Immature natural killer cell (primary cell): ENCODE results near the gene IRAK3. TPM values are rescaled to one million over a fixed set of nuclear protein-coding genes. Genes with fewer than 3 reads are reported as not detected.

ENCODE experiments used
- DNase-seq, 3 donors: peaks; one replicate each; pipeline ENCODE4 v3.0.0; 2022; ENCODE audit warnings: mixed read lengths in 1 of 3
- H3K27ac Mint-ChIP-seq, 6 donors: one replicate each; pipeline ENCODE4 v1.8.0; 2020; ENCODE audit warnings: mixed read lengths in 6 of 6, mild to moderate bottlenecking in 5 of 6, inconsistent platforms in 4 of 6, moderate library complexity in 3 of 6
- H3K27me3 Mint-ChIP-seq, 3 donors: one replicate each; pipeline ENCODE4 v1.8.0; 2020 to 2021; ENCODE audit warnings: low read depth in 3 of 3, mild to moderate bottlenecking in 3 of 3, mixed read lengths in 3 of 3, moderate library complexity in 3 of 3, inconsistent platforms in 1 of 3
- H3K36me3 Mint-ChIP-seq, 3 donors: one replicate each; pipeline ENCODE4 v1.8.0; 2020; ENCODE audit warnings: mixed read lengths in 3 of 3, inconsistent platforms in 2 of 3, mild to moderate bottlenecking in 2 of 3
- H3K4me1 Mint-ChIP-seq, 2 donors: one replicate each; pipeline ENCODE4 v1.8.0; 2020; ENCODE audit warnings: inconsistent platforms in 2 of 2, mild to moderate bottlenecking in 2 of 2, mixed read lengths in 2 of 2, moderate library complexity in 1 of 2
- H3K4me3 Mint-ChIP-seq, 5 donors: one replicate each; pipeline ENCODE4 v1.8.0; 2020; ENCODE audit warnings: mild to moderate bottlenecking in 5 of 5, mixed read lengths in 5 of 5, inconsistent platforms in 3 of 5, moderate library complexity in 3 of 5
- H3K9me3 Mint-ChIP-seq, 6 donors: one replicate each; pipeline ENCODE4 v1.8.0; 2020; ENCODE audit warnings: mild to moderate bottlenecking in 6 of 6, mixed read lengths in 6 of 6, inconsistent platforms in 4 of 6, moderate library complexity in 3 of 6
- polyA plus RNA-seq, 3 donors: library from polyadenylated mRNA; unstranded; fragments of 300-500 nt; fragmentation: Illumina TruSeq; gene quantifications; one replicate each; pipeline ENCODE4 v1.2.3, GENCODE V29; 2021

Gene IRAK3
- polyA plus RNA-seq, 3 donors from 2014 or later, result 0.53 to 1.2 TPM; not detected in 1

- H3K4me1 Mint-ChIP-seq, result no peaks in the 10 kb centered on the region
- no peak overlapping the region for H3K27ac Mint-ChIP-seq
- H3K27me3 Mint-ChIP-seq, result peaks cover 0 to 3% (median 1%) of the 10 kb centered on the region in 3 donors
- peaks cover 0 to 2% (median 0%) of the 10 kb centered on the region in 6 donors for H3K9me3 Mint-ChIP-seq
- H3K36me3 Mint-ChIP-seq, result no peaks in the 10 kb centered on the region
- DNase-seq, result peak in 2 of 3 donors; percentile 29 to 39
- H3K4me3 Mint-ChIP-seq, result no peak overlapping the region
Measured at GRCh38 chr12:66269757-66270383, 80.9 kb downstream of the IRAK3 start.

GRCh38 chr12:66270613-66271012 lies 81.6 kb downstream of the IRAK3 start:
- Mint-ChIP-seq H3K27ac (no peak overlapping the region), H3K36me3 (no peaks in the 10 kb centered on the region), H3K9me3 (peaks cover 0 to 2% (median 0%) of the 10 kb centered on the region in 6 donors), H3K4me1 (no peaks in the 10 kb centered on the region), H3K4me3 (no peak overlapping the region), H3K27me3 (peaks cover 0 to 3% (median 1%) of the 10 kb centered on the region in 3 donors)
- DNase-seq, result no peak

GRCh38 chr12:66272650-66273049 lies 83.6 kb downstream of the IRAK3 start:
- peaks cover 1 to 3% (median 2%) of the 10 kb centered on the region in 3 donors for H3K27me3 Mint-ChIP-seq
- H3K4me3 Mint-ChIP-seq, result no peak overlapping the region
- H3K36me3 Mint-ChIP-seq, result no peaks in the 10 kb centered on the region
- H3K4me1 Mint-ChIP-seq, result no peaks in the 10 kb centered on the region
- DNase-seq, result no peak
- no peak overlapping the region for H3K27ac Mint-ChIP-seq
- peaks cover 0 to 2% (median 0%) of the 10 kb centered on the region in 6 donors for H3K9me3 Mint-ChIP-seq

- H3K36me3 Mint-ChIP-seq, result no peaks in the 10 kb centered on the region
- H3K27ac Mint-ChIP-seq, result no peak overlapping the region
- H3K27me3 Mint-ChIP-seq, result peaks cover 2 to 3% (median 3%) of the 10 kb centered on the region in 3 donors
- H3K4me3 Mint-ChIP-seq, result no peak overlapping the region
- peaks cover 0 to 2% (median 0%) of the 10 kb centered on the region in 6 donors for H3K9me3 Mint-ChIP-seq
- no peaks in the 10 kb centered on the region for H3K4me1 Mint-ChIP-seq
- DNase-seq, result no peak
Measured at GRCh38 chr12:66273147-66273546, 84.1 kb downstream of the IRAK3 start.

GRCh38 chr12:66275040-66275439 lies 86.0 kb downstream of the IRAK3 start:
- Mint-ChIP-seq H3K4me1 (peaks cover 5 to 12% of the 10 kb centered on the region in 2 donors), H3K4me3 (no peak overlapping the region), H3K9me3 (peaks cover 0 to 2% (median 0%) of the 10 kb centered on the region in 6 donors), H3K36me3 (no peaks in the 10 kb centered on the region), H3K27me3 (peaks cover 2 to 5% (median 3%) of the 10 kb centered on the region in 3 donors), H3K27ac (no peak overlapping the region)
- DNase-seq, result no peak

- Mint-ChIP-seq H3K27ac (peak overlapping the region in 1 of 6 donors; percentile 28), H3K4me1 (peaks cover 8 to 15% of the 10 kb centered on the region in 2 donors), H3K27me3 (peaks cover 2 to 5% (median 4%) of the 10 kb centered on the region in 3 donors), H3K9me3 (peaks cover 0 to 2% (median 0%) of the 10 kb centered on the region in 6 donors), H3K36me3 (no peaks in the 10 kb centered on the region), H3K4me3 (peak overlapping the region in 2 of 5 donors; percentile 24 to 50)
- DNase-seq, result peak in 2 of 3 donors; percentile 36 to 41
Measured at GRCh38 chr12:66279123-66279712, 90.2 kb downstream of the IRAK3 start.

GRCh38 chr12:66280561-66280960 lies 91.5 kb downstream of the IRAK3 start:
- H3K9me3 Mint-ChIP-seq, result no peaks in the 10 kb centered on the region
- no peak overlapping the region for H3K4me3 Mint-ChIP-seq
- H3K36me3 Mint-ChIP-seq, result no peaks in the 10 kb centered on the region
- no peak for DNase-seq
- H3K27ac Mint-ChIP-seq, result no peak overlapping the region
- peaks cover 8 to 15% of the 10 kb centered on the region in 2 donors for H3K4me1 Mint-ChIP-seq
- H3K27me3 Mint-ChIP-seq, result peaks cover 2 to 5% (median 4%) of the 10 kb centered on the region in 3 donors

- no peak overlapping the region for H3K4me3 Mint-ChIP-seq
- H3K36me3 Mint-ChIP-seq, result no peaks in the 10 kb centered on the region
- H3K27ac Mint-ChIP-seq, result no peak overlapping the region
- DNase-seq, result no peak
- H3K9me3 Mint-ChIP-seq, result no peaks in the 10 kb centered on the region
- peaks cover 0 to 5% (median 4%) of the 10 kb centered on the region in 3 donors for H3K27me3 Mint-ChIP-seq
- H3K4me1 Mint-ChIP-seq, result peaks cover 16 to 27% of the 10 kb centered on the region in 2 donors
Measured at GRCh38 chr12:66282244-66282643, 93.2 kb downstream of the IRAK3 start.

GRCh38 chr12:66287275-66287674 lies 98.3 kb downstream of the IRAK3 start:
- peaks cover 53 to 58% of the 10 kb centered on the region in 2 donors for H3K4me1 Mint-ChIP-seq
- peaks cover 0 to 3% (median 3%) of the 10 kb centered on the region in 3 donors for H3K27me3 Mint-ChIP-seq
- peak overlapping the region in 5 of 6 donors; percentile 3 to 65 (median 20) for H3K27ac Mint-ChIP-seq
- H3K36me3 Mint-ChIP-seq, result no peaks in the 10 kb centered on the region
- no peak for DNase-seq
- H3K9me3 Mint-ChIP-seq, result no peaks in the 10 kb centered on the region
- H3K4me3 Mint-ChIP-seq, result peak overlapping the region in 2 of 5 donors; percentile 3 to 12

GRCh38 chr12:66288121-66288520 lies 99.1 kb downstream of the IRAK3 start:
- Mint-ChIP-seq H3K4me1 (peaks cover 53 to 58% of the 10 kb centered on the region in 2 donors), H3K27me3 (peaks cover 0 to 3% (median 1%) of the 10 kb centered on the region in 3 donors), H3K36me3 (no peaks in the 10 kb centered on the region), H3K27ac (peak overlapping the region in 5 of 6 donors; percentile 2 to 79 (median 58)), H3K9me3 (no peaks in the 10 kb centered on the region), H3K4me3 (peak overlapping the region; percentile 40 to 77 (median 62))
- DNase-seq, result peak; percentile 44 to 53 (median 48)

- Mint-ChIP-seq H3K4me3 (no peak overlapping the region), H3K4me1 (peaks cover 53 to 58% of the 10 kb centered on the region in 2 donors), H3K9me3 (no peaks in the 10 kb centered on the region), H3K36me3 (no peaks in the 10 kb centered on the region), H3K27me3 (peaks cover 0 to 4% (median 3%) of the 10 kb centered on the region in 3 donors), H3K27ac (no peak overlapping the region)
- DNase-seq, result no peak
Measured at GRCh38 chr12:66289485-66289884, 100.5 kb downstream of the IRAK3 start.

- DNase-seq, result peak in 1 of 3 donors; percentile 19
- Mint-ChIP-seq H3K27me3 (peaks cover 0 to 4% (median 3%) of the 10 kb centered on the region in 3 donors), H3K4me1 (peaks cover 53 to 58% of the 10 kb centered on the region in 2 donors), H3K9me3 (no peaks in the 10 kb centered on the region), H3K4me3 (peak overlapping the region; percentile 34 to 60 (median 55)), H3K36me3 (no peaks in the 10 kb centered on the region), H3K27ac (peak overlapping the region in 4 of 6 donors; percentile 37 to 81 (median 53))
Measured at GRCh38 chr12:66290716-66291200, 101.7 kb downstream of the IRAK3 start.

GRCh38 chr12:66296176-66296683 lies 107.2 kb downstream of the IRAK3 start:
- no peak overlapping the region for H3K27ac Mint-ChIP-seq
- DNase-seq, result no peak
- H3K9me3 Mint-ChIP-seq, result no peaks in the 10 kb centered on the region
- H3K4me3 Mint-ChIP-seq, result no peak overlapping the region
- no peaks in the 10 kb centered on the region for H3K36me3 Mint-ChIP-seq
- H3K4me1 Mint-ChIP-seq, result peaks cover 10 to 14% of the 10 kb centered on the region in 2 donors
- peaks cover 0 to 6% (median 3%) of the 10 kb centered on the region in 3 donors for H3K27me3 Mint-ChIP-seq

GRCh38 chr12:66297080-66297479 lies 108.1 kb downstream of the IRAK3 start:
- H3K4me3 Mint-ChIP-seq, result no peak overlapping the region
- H3K9me3 Mint-ChIP-seq, result no peaks in the 10 kb centered on the region
- no peak for DNase-seq
- peaks cover 0 to 6% (median 3%) of the 10 kb centered on the region in 3 donors for H3K27me3 Mint-ChIP-seq
- H3K27ac Mint-ChIP-seq, result no peak overlapping the region
- peaks cover 11 to 14% of the 10 kb centered on the region in 2 donors for H3K4me1 Mint-ChIP-seq
- no peaks in the 10 kb centered on the region for H3K36me3 Mint-ChIP-seq
